GM18499 (cell line): ENCODE measurements around the gene AXDND1.
"Not testable (repeated sequence)": the region's sequence is repeated elsewhere in the genome, so short reads cannot be mapped to it uniquely, and the experiment has no call there.

ENCODE experiments used
- ATAC-seq: cut with Tn5 transposase; IDR thresholded peaks from one replicate; pipeline ENCODE4 v1.9.1; 2021; ENCODE audit warnings: moderate number of reproducible peaks; ENCODE audit not compliant: insufficient read depth, unreplicated experiment

The AXDND1 gene

DNA sequence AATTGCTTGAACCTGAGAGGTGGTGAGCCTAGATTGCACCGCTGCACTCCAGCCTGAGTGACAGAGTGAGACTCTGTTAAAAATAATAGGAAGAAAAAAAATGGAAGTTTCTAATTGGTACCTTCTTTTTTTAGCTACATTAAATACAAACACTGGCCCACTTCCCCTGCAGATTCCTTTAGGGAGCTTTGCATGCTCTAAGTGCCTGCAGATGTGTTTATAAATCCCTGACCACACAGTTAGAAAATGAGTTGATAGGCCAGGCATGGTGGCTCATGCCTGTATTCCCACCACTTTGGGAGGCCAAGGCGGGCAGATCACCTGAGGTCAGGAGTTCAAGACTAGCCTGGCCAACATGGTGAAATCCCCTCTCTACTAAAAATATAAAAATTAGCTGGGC is 4.1 kb upstream of the AXDND1 start:
- ATAC-seq: not testable (repeated sequence)

DNA sequence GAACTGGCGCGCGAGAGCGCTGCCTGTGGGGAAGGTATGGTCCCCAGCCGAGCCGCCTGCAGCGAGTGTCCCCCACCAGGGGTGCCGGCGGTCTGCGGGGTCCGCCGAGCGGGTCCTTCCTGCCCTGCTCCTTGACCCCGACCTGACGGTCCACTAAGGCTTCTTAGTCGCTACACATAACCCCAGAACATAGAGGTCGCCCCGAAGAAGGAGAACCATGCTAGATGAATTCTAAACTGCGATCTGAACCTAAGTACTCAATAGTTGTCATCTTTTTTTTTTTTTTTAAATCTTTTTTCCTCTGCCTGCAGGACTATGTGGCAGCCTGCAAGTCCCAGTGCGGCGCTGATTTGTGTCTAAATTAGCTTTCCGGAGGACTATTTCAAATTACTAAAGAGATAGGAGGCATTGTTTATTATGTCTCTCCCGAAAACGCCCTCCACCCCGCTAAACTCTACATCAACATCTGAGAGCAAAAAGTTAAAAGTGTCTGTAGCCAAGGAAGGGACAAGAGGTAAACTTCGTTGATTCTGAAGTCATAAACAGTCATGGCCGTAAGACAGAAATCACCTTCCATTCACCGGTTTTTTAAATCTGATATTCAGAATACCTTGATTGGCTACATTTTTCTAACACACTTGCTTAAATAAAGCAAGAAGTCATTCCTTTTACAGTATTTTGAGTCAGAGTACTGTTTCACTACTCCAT is 476 bp downstream of the AXDND1 start:
- no peak for ATAC-seq

DNA sequence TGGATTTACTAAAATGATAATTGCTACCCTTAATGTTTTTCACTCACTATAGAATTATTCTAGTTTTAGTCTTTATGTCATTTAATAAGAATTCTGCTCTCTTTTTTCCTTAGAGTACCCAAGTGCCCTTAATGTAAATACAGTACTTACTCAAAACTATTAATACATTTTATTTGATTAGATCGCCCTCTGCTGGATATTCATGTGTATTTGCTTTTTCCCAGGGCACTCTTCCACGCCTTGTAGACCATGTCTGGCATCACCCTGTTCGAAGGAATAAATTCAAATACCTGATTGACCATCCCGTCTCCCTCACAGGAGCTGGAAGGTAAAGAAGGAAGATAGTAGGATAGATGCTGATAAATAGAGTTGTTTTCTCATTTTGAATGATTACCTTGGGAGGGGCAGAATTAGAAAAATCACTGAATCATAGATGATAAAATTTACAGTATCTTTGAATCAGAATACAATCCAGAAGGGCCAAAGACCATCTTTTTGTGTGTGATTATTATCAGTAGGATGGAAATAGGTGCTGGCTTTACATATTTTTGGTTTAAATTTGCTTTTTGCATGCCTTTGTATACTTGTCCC is 4.1 kb downstream of the AXDND1 start:
- no peak for ATAC-seq

GRCh38 chr1:179372160-179372559 is 6.4 kb downstream of the AXDND1 start:
- ATAC-seq: no peak

GRCh38 chr1:179376223-179376622 is 10.5 kb downstream of the AXDND1 start:
- no peak for ATAC-seq

DNA sequence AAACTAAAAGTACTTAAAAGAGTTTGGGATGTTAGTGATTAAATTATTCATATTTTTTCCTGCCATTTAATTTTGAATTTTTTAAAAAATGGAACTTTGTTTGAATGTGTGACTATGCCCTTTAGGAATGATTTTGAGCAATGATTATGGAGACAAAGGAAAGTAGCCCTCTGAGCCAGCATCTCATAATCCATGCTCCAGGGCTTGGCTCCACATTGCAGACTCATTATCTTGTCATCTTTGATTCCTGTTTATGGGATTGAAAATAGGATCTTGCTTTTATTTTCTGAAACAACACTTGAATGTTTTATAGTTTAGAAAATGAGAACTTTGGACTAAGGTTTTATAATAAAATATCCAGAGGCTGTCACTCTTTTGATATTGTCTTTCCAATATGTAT is 14.5 kb downstream of the AXDND1 start:
- no peak for ATAC-seq

DNA sequence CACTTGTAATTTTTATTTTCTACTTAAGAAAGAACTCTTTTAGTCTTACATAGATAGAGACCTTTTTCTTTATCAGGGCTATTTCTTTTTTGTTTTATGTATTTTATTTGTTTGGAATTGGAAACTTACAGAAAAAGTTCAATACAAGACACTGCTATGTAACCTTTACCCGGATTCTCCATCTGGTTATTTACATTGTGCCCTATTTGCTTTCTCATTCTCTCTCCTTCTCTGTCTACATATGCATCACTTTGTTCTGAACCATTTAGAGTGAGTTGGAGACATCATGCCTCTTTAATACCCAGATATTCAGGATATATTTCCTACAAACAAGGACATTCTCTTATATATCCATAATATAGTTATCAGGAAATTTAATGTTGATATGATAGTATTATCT is 18.3 kb downstream of the AXDND1 start:
- no peak for ATAC-seq

DNA sequence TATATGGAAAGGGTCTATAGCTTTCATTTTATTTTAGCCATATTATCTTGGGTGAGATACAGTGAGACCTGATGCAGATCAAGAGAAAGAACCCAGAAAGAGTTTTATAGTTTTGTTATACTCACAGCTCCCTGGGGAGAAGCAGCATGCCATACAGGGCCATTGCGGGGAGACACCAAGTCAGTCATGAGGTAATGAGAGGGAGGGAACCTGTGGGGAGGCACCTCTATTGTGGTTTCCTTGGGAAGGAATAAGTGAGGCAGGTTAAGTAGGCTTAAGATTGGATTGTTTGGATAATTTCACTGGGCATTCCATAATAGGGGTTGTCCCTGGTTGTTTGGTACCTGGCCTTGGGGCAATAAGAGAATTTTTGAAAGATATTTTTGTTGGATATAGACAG is 19.7 kb downstream of the AXDND1 start:
- no peak for ATAC-seq

DNA sequence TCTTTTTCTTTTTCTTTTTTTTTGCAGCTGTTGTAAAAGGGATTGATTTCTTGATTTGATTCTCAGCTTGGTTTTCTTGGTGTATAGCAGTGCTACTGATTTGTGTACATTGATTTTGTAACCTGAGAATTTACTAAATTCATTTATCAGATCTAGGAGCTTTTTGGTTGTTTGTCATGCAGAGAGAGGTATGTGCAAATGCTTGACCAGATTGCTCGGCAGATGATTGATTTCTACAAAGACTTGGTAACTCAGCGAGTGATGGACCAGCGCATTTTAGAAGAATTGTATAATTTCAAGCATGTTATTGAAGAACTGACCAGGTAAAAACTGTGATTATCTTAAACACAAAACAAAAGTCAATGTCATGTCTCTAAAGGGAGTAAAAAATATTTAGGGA is 27.9 kb downstream of the AXDND1 start:
- no peak for ATAC-seq

DNA sequence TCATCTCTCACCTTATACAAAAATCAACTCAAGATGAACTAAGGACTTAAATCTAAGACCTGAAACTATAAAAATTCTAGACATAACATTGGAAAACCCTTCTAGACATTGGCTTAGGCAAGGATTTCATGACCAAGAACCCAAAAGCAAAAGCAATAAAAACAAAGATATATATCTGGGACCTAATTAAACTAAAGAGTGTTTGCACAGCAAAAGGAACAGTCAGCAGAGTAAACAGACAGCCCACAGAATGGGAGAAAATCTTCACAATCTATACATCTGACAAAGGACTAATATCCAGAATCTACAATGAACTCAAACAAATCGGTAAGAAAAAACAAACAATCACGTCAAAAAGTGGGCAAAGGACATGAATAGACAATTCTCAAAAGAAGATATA is 33.6 kb downstream of the AXDND1 start:
- ATAC-seq: not testable (repeated sequence)

DNA sequence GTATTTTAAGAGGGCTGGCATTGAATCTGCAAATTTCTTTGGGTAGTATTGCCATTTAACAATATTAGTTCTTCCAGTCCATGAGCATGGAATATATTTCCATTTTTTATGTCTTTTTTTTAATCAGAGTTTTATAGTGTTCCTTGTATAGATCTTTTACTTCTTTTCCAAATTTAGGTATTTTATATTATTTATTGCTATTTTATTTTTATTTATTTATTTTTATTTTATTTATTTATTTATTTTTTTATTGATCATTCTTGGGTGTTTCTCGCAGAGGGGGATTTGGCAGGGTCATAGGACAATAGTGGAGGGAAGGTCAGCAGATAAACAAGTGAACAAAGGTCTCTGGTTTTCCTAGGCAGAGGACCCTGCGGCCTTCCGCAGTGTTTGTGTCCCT is 52.0 kb downstream of the AXDND1 start:
- not testable (repeated sequence) for ATAC-seq

GRCh38 chr1:179418706-179419105 is 52.9 kb downstream of the AXDND1 start:
- not testable (repeated sequence) for ATAC-seq

DNA sequence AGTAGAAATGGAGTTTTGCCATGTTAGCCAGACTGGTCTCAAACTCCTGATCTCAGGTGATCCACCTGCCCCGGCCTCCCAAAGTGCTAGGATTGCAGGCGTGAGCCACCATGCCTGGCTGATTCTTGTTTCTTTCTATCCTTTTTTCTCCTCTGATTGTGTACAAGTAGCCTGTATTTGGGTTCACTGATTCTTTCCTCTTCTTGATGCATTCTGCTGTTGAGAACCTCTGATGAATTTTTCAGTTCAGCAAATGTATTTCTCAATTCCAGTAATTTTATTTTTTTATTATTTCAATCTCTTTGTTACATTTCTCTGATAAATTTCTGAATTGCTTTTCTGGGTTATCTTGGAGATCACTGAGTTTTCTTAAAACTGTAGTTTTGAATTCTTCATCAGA is 58.8 kb downstream of the AXDND1 start:
- no peak for ATAC-seq

GRCh38 chr1:179425186-179425585 is 59.4 kb downstream of the AXDND1 start:
- no peak for ATAC-seq

DNA sequence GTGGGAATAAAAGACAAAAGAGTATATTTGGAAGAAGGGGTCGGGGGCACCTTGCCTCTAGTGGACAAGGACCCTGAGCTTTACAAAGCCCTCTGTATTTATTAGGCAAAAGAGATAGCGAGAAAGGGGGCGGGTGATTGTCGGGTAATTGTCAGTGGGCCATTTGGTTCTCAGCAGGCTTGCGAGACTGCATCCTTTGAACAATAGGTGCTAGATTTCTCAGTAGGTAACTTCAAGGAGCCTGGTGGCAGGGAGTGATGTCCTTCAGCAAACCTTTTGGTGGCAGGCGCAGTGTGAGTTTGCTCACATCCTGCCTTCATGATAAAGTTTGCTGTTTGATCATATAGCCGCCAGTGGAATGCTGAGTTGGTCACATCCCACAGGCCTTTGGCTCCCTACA is 71.4 kb downstream of the AXDND1 start:
- no peak for ATAC-seq

DNA sequence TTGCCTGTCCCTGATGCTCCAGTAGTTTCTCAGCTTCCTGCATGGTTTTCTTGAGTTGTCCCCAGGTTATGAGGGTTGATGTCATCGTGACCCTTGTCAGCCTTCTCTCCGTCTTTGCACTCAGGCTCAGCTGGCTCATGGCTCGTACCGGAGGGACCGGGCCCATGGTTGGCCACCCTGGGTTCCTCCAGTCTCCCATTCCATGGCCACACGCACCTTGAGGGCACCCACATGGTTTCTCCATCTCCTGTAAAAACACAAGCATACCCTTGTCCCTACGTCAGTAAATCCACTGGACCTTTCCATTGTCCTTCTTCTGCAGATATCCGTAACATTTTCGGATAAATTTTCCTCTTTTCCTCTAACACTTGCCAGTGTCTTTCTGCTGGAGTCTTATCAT is 73.9 kb downstream of the AXDND1 start:
- not testable (repeated sequence) for ATAC-seq

DNA sequence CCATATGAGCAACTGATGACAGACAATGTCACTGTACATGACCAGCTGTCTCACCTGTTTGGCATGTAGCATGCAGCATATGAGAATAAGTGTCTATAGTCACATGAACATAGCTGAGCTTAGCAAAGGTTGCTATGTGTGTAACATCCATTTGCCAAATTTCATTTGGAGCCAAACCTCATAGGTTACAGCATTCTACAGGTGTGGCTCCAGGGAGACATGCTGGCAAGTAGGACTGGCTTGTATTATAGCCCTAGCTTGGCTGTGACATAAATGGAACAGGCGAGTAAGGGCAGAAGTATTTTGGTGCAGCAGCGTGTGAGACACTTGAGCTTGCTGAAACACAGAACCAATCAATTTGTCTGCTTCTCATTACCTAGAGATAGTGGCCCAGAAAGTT is 74.5 kb downstream of the AXDND1 start:
- not testable (repeated sequence) for ATAC-seq

DNA sequence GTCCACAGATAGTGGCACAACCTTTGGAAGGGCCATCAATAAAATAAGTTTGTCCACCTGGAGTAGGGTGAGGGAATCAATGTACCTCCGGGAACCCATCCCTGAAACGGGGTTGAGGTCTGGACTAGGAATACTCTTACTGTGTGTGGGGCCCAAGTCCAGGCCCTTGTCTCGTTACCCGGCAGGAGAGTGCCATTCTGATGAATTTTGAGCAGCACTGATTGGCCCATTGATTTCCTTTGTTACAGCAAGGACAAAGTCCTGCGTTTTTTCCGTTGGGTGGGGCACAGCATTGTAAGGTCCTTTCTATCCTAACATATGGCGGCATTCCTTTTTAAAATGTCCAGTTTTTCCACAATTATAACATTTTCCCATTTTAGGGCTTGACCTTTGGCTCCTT is 75.2 kb downstream of the AXDND1 start:
- ATAC-seq: no peak

GRCh38 chr1:179441501-179441900 is 75.7 kb downstream of the AXDND1 start:
- no peak for ATAC-seq

- ATAC-seq: not testable (repeated sequence)
Observed at GRCh38 chr1:179442846-179443245, 77.1 kb downstream of the AXDND1 start.

GRCh38 chr1:179445593-179445992 is 79.8 kb downstream of the AXDND1 start:
- ATAC-seq: no peak

GRCh38 chr1:179447489-179447888 is 81.7 kb downstream of the AXDND1 start:
- ATAC-seq: no peak
